ENCODE results near the gene COX5A. TPM values are rescaled to one million over a fixed set of nuclear protein-coding genes. Genes with fewer than 3 reads are reported as not detected.
"Not testable (repeated sequence)": the region's sequence is repeated elsewhere in the genome, so short reads cannot be mapped to it uniquely, and the experiment has no call there.

COX5A gene
- total RNA-seq, 2 donors from 2014 or later, result 90.6 to 101 TPM

DNA sequence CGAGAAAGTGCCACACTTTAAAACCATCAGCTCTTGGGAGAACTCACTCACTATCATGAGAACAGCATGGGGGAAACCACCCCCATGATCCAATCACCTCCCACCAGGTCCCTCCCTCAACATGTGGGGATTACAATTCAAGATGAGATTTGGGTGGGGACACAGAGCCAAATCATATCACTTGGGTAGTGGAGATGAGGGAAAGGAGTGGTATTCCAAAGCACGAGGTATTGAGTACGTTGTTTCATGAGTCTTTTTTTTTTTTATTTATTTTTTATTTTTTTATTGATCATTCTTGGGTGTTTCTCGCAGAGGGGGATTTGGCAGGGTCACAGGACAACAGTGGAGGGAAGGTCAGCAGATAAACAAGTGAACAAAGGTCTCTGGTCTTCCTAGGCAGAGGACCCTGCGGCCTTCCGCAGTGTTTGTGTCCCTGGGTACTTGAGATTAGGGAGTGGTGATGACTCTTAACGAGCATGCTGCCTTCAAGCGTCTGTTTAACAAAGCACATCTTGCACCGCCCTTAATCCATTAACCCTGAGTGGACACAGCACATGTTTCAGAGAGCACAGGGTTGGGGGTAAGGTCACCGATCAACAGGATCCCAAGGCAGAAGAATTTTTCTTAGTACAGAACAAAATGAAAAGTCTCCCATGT lies 50.2 kb downstream of the COX5A start:
- intact Hi-C loops (cut with DNase I), result not testable (repeated sequence)

DNA sequence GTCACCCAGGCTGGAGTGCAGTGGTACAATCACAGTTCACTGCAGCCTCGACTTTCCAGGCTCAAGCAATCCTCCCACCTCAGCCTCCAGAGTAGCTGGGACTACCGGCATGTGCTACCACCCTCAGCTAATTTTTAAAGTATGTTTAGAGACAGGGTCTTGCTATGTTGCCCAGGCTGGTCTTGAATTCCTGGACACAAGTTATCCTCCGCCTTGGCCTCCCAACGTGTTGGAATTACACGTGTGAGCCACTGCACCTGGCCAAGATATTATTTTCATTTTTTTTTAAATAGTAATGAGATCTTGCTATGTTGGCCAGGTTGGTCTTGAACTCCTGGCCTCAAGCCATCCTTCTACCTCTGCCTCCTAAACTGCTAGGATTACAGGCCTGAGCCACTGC lies 52.4 kb downstream of the COX5A start:
- intact Hi-C loops (cut with DNase I), result no loop called here
- DNase-seq (ENCODE audit: low spot score), result no peak

More for the DNA sequence above, 50.2 kb downstream of the COX5A start:
- not testable (repeated sequence) for DNase-seq (ENCODE audit: low spot score)

DNA sequence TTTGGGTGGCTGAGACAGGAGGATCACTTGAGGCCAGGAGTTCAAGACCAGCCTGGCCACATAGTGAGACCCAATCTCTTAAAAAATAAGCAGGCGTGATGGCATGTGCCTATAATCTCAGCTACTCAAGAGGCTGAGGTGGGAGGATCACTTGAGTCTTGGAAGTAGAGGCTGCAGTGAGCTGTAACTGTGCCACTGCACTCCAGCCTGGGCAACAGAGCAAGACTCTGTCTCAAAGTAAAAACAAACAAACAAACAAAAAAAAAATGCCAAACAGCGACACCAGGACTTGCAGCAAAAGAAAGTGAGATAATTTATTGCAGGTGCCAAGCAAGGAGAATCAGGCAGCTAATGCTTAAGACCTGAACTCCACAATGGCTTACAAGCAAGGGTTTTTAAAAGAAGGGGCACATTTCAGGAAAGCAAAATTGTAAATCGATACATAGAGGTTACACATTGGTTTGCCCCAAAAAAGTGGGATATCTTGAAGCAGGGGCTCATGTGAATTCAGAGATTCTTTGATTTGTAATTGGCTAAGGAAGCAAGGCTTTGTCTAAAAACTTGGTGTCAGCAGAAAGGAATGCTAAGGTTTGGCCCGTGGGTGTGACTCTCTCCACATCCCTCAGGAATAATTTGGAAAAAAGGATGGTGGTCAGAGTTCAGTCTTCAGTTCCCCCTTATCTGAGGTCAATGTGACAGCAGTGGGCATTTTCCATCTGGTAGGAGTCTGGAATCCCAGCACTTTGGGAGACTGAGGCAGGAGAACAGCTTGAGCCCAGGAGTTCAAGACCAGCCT lies 53.2 kb downstream of the COX5A start:
- intact Hi-C loops (cut with DNase I), result no loop called here
- DNase-seq (ENCODE audit: low spot score), result no peak

DNA sequence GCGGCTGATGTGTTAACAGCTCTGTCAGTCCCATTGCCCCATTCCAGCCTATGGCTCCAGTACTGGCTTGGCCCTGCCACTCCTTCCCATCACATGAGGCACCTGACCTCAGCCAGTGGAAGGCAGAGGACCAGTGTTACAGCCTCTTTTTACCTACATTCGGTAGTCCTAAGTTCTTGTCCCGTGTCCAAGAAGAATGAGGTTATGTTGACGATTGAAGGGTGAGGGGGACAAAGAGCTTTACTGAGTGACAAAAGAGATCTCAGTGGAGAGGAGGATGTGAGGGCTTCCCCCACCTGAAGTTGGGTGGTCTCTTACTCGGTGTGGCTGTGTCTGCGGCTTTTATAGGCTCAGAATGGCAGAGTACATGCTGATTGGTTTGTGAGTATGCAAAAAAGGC lies 55.3 kb downstream of the COX5A start:
- intact Hi-C loops (cut with DNase I), result no loop called here
- no peak for DNase-seq (ENCODE audit: low spot score)

DNA sequence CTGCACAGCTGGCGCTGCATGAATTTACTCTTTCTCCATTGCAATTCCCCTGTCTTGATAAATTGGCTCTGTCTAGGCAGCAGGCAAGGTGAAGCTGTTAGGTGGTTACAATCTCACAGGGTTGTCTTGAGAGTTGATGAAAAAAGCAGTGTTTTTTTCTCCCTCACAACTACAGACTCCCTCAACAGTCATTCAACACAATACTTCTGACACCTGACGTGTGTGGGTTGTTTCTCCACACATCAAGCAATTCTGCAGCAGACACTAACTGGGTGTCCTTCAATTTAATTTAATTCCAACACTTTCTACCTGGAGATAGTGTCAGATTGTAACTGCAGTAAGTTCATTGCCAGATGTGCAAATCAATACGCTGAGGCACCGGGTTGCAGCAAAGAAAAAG lies 59.6 kb downstream of the COX5A start:
- intact Hi-C loops (cut with DNase I), result no loop called here
- DNase-seq (ENCODE audit: low spot score), result no peak

DNA sequence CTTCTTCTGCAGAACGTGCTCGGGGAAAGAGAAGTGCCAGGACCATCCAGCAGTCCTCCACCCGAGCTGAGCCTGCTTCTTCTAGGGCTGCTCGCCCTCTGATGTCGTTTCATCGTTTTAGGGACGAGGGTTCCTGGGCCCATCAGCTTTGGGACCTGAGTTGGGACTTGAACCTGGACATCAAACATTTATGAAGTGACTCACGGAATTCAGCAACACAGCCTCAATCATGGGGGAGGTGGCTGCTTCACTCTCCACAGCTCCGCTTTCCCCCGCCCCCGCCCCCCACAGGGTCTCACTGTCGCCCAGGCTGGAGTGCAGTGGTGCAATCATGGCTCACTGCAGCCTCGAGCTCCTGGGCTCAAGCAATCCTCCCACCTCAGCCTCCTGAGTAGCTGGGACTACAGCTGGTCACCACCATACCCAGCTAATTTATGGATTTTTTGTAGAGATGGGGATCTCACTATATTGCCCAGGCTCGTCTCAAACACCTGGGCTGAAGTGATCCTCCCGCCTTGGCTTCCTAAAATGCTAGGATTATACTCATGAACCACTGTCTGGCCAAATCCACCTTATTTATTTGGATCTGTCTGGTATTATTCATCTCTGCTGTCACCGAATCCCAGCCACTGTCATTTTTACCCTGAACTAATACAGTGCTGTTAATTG lies 64.0 kb downstream of the COX5A start:
- intact Hi-C loops (cut with DNase I), result no loop called here
- no peak for DNase-seq (ENCODE audit: low spot score)

DNA sequence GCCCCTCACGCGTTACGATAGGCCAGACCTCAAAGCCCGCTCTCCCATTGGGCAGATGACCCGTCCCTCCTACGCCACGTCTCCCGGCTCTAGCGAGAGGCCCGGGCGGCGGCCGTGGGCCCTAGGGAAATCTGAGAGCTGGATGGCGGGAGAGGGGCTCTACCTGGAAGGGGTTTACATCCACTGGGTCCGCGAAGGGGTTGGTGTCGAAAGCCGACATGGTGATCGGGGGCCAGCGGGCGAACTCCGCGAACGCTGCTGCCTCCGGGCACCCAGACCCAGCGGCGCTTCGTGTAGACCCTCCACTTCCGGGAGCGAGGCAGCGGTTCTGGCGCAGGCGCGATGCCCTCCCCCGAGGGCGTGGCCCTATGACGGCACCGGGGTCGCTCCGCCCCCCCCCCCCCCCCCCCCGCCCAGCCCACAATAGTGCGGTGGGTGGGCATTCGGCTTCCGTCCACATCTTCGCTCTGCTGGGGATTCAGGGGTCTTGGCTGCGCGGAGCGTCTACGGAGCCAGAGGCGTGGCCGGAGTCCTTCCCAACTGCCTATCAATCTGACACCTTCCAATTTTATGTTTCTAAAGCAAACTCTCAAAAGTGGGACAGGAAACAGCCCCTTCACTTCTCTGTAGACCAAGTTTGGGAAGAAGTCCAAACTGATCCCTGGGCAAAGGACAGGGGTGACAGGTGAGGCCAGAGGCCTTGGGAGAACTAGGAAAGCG lies 64.7 kb downstream of the COX5A start, which contains the start of gene SCAMP2:
TSS of gene SCAMP2 (minus strand) at position 330 of the 720 bp plus-strand sequence. CDS start at position 220, 110 bp downstream.
- intact Hi-C loops (cut with DNase I), result no loop called here
- peak; percentile 98 for DNase-seq (ENCODE audit: low spot score)

DNA sequence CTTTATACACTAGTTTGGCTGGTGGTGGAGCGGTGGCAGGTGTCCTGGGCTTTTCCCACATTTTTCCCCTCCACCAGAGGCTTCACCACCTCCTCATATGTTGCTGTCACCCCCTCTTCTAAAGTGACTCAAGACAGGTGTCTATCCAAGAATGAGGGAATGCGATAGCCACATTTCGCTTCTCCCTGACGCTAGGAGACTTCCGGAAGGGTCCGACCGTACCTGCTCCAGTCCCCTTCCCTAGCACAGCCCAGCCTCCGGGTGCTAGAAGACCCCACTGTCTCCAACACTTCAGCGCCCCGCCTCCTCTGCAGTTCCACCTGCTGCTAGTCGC lies 65.2 kb downstream of the COX5A start:
- DNase-seq (ENCODE audit: low spot score), result no peak
- intact Hi-C loops (cut with DNase I), result no loop called here

DNA sequence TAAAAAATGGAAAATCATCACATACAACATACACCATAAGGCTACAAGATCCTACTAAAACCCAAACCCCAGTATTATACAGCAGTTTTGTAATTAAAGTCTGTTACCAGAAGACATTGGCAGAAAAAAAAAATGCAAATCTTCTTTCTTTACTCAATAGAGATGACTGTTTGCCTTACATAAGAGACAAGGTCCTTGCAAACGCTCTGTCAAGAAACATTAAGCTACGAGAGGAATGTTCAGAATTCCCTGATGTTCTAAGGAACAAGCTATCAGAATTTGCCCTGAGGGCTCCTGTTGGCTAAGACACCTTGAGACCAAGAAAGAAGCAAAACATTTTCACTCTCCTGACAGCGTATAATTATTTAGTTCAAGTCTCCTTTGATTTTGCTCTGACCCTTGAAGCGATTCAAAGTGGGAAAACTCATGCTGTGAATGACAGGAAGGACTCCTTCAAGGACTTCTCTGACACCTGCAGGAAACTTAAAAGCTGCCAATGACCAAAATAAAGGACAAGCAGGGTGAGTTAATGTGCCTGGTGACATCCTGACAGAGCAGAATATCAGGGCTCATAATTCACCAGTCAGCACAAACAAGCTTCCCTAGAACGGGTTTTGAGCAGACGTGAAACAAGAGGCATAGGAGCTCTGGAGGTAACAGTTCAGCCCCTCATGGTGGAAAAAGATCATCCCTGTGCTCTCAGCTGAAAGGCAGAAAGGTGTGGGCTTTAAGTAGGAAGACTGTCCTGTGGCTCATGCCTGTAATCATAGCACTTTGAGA lies 67.2 kb downstream of the COX5A start:
- no peak for DNase-seq (ENCODE audit: low spot score)
- intact Hi-C loops (cut with DNase I), result no loop called here

Other genes starting within 250 kb of the COX5A start
- 10 to 100 TPM; 21.8 to 22.1 TPM for gene EDC3, start 242.0 kb downstream of the COX5A start, total RNA-seq
- gene CYP1A1, start 212.5 kb downstream of the COX5A start, total RNA-seq, result under 1 TPM in 1 of 2 donors, not detected in 1; 0.48 TPM
- not detected for gene CYP1A2, start 189.2 kb downstream of the COX5A start, total RNA-seq
- 10 to 100 TPM; 29.6 to 31.8 TPM for gene CSK, start 156.0 kb downstream of the COX5A start, total RNA-seq
- not detected for gene LMAN1L, start 125.2 kb downstream of the COX5A start, total RNA-seq
- gene CPLX3, start 111.4 kb downstream of the COX5A start, total RNA-seq, result not detected
- gene ULK3, start 94.9 kb downstream of the COX5A start, total RNA-seq, result 10 to 100 TPM; 19.1 to 21.8 TPM
- gene SCAMP2, start 64.7 kb downstream of the COX5A start, total RNA-seq, result 10 to 100 TPM; 65.1 to 65.6 TPM
- gene MPI, start 48.0 kb downstream of the COX5A start, total RNA-seq, result 10 to 100 TPM; 22.4 to 26.5 TPM
- 10 to 100 TPM; 61.5 to 81.0 TPM for gene FAM219B, start 31.2 kb downstream of the COX5A start, total RNA-seq
- gene RPP25, start 18.7 kb upstream of the COX5A start, total RNA-seq, result 1 to 10 TPM; 7.5 to 9.3 TPM
- gene SCAMP5, start 57.5 kb upstream of the COX5A start, total RNA-seq, result 1 to 10 TPM; 2.4 to 2.9 TPM
- gene PPCDC, start 85.5 kb upstream of the COX5A start, total RNA-seq, result 10 to 100 TPM in 1 of 2 donors, 1 to 10 TPM in 1; 9.2 to 11.0 TPM